ENCODE data around the gene TLK2.

DNA sequence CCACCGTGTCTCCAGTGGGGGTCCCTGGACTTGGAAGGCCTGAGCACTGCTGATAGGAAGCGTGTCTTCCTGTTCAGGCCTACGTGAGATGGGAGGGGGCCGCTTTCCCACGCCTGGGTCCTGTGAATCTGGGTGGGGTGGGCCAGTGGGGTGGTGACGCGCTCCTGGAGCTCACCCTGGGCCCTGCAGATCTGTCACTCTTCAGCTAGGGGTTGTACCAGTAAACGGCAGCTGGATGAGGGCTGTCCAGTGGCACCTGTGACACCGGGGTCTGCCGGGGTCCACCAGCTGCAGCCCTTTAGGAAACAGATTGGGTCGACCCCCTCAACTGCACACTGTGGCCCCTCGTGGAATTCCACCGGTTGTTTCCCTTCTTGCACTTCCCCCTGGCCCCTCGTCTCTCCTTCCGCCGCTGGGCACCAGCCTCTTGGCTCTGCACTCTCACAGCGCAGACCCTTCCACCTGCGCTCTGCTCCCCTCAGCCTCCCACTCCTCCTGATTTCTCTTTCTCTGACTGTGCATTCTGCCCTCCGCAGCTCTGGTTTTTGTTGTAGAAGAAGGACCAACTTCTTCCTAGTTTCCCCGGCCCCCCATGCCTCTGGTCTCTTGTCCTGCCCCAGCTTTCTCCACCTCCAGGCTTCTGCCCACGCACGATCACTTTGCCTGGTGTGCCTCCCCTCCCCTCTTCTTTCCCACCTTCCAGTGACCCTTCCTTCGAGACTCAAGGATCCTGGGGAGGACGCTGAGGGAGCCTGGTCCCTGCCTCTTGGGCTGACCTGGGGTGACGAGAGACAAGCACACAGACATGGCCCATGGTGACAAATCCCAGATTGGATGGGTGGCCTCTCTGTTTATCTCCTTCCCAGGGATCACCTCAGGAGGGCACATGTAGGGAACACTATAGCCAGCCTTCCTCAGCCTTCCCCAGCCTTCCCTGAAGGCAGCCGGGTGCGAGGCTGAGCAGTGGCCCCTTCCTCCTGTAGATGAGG is 153.6 kb downstream of the TLK2 start:
- TF ChIP-seq, protein P1, sequence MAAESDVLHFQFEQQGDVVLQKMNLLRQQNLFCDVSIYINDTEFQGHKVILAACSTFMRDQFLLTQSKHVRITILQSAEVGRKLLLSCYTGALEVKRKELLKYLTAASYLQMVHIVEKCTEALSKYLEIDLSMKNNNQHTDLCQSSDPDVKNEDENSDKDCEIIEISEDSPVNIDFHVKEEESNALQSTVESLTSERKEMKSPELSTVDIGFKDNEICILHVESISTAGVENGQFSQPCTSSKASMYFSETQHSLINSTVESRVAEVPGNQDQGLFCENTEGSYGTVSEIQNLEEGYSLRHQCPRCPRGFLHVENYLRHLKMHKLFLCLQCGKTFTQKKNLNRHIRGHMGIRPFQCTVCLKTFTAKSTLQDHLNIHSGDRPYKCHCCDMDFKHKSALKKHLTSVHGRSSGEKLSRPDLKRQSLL (tag by site-specific recombination; IDR thresholded peaks at IDR 0.05), result no peak
- TF ChIP-seq ZNF274 (IDR thresholded peaks at IDR 0.05; ENCODE audit: low read length), result no peak
- TF ChIP-seq ZNF274 (tag by site-specific recombination; IDR thresholded peaks at IDR 0.05; ENCODE audit: borderline replicate concordance), result no peak
- TF ChIP-seq ZNF585B (tag by site-specific recombination; IDR thresholded peaks at IDR 0.05), result no peak
- TF ChIP-seq, protein P2, sequence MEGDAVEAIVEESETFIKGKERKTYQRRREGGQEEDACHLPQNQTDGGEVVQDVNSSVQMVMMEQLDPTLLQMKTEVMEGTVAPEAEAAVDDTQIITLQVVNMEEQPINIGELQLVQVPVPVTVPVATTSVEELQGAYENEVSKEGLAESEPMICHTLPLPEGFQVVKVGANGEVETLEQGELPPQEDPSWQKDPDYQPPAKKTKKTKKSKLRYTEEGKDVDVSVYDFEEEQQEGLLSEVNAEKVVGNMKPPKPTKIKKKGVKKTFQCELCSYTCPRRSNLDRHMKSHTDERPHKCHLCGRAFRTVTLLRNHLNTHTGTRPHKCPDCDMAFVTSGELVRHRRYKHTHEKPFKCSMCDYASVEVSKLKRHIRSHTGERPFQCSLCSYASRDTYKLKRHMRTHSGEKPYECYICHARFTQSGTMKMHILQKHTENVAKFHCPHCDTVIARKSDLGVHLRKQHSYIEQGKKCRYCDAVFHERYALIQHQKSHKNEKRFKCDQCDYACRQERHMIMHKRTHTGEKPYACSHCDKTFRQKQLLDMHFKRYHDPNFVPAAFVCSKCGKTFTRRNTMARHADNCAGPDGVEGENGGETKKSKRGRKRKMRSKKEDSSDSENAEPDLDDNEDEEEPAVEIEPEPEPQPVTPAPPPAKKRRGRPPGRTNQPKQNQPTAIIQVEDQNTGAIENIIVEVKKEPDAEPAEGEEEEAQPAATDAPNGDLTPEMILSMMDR (tag by site-specific recombination; IDR thresholded peaks at IDR 0.05), result no peak
- TF ChIP-seq KLF16 (tag by site-specific recombination; IDR thresholded peaks at IDR 0.05), result no peak

Measured in HEK293 (cell line).